Subcutaneous adipose tissue (tissue), 4 donors: ENCODE measurements around the gene EPHB6. TPM values are rescaled to one million over a fixed set of nuclear protein-coding genes. Genes with fewer than 3 reads are reported as not detected.

Experiments used
- CTCF ChIP-seq: fragments of 450-650 bp; IDR thresholded peaks from one replicate; pipeline ENCODE4 v1.5.1; 2016; ENCODE audit warnings: low read depth, mild to moderate bottlenecking, control low read depth, antibody characterized with exemption, moderate library complexity
- total RNA-seq, 4 donors: library from RNA; depleted of rRNA; stranded (reverse); fragments of >200 nt; gene quantifications; one replicate each; pipeline ENCODE4 v1.1.0, GENCODE V29; 2016

Gene EPHB6
- total RNA-seq, 4 donors from 2014 or later = 5.1 to 20.3 (median 15.5) TPM

DNA sequence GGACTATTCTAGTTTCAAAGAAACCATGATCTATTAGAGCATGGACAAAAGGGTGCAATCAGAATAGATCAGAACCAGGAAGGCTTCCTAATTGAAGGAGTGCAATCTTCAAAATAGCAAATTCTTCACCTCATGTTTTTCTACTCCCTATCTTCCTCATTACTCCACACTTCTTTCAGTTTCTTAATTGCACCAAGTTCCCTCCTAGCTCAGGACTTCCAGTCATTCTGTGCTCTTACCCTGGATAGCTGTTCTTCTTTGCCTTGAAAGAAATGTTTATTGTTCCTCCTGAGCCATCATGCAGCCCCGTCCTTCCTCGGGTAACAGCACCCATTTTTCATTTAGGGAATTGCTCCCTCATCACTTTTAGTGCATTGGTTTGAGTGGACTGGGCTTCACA, 55.6 kb downstream of the EPHB6 start:
- TF ChIP-seq CTCF = no peak

- no peak for TF ChIP-seq CTCF
Observed at GRCh38 chr7:142913051-142913450, 58.2 kb downstream of the EPHB6 start.

GRCh38 chr7:142913566-142913965, 58.7 kb downstream of the EPHB6 start:
- TF ChIP-seq CTCF = no peak

GRCh38 chr7:142914121-142914520, 59.2 kb downstream of the EPHB6 start:
- no peak for TF ChIP-seq CTCF

DNA sequence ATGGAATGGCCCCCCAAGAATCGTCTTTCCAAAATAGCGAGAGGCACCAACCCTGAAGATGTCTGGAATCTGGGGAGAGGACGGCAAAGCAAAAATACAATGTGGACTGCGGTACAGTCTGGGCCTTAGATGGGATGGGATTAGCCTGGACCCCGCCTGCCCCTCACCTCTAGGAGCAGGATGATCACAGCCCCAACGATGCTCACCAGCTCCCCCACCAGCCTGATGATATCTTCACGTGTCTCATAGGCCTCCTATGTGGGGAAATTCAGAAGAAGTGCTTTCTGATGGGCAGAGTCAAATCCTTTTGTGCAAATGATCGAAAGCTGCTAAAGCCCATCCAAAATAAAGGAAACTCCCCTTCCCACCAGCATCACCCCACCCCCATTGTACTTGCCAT, 60.4 kb downstream of the EPHB6 start:
- no peak for TF ChIP-seq CTCF

GRCh38 chr7:142916508-142916907, 61.6 kb downstream of the EPHB6 start:
- no peak for TF ChIP-seq CTCF

- TF ChIP-seq CTCF = no peak
Observed at GRCh38 chr7:142917447-142917846, 62.6 kb downstream of the EPHB6 start.
